GM19463 (cell line): ENCODE measurements around the gene AARS2.
"Not testable (repeated sequence)": the region's sequence is repeated elsewhere in the genome, so short reads cannot be mapped to it uniquely, and the experiment has no call there.

Experiments used
- ATAC-seq: cut with Tn5 transposase; IDR thresholded peaks from one replicate; pipeline ENCODE4 v1.9.1; 2021; ENCODE audit warnings: mild to moderate bottlenecking, moderate library complexity; ENCODE audit not compliant: unreplicated experiment

The AARS2 gene

DNA sequence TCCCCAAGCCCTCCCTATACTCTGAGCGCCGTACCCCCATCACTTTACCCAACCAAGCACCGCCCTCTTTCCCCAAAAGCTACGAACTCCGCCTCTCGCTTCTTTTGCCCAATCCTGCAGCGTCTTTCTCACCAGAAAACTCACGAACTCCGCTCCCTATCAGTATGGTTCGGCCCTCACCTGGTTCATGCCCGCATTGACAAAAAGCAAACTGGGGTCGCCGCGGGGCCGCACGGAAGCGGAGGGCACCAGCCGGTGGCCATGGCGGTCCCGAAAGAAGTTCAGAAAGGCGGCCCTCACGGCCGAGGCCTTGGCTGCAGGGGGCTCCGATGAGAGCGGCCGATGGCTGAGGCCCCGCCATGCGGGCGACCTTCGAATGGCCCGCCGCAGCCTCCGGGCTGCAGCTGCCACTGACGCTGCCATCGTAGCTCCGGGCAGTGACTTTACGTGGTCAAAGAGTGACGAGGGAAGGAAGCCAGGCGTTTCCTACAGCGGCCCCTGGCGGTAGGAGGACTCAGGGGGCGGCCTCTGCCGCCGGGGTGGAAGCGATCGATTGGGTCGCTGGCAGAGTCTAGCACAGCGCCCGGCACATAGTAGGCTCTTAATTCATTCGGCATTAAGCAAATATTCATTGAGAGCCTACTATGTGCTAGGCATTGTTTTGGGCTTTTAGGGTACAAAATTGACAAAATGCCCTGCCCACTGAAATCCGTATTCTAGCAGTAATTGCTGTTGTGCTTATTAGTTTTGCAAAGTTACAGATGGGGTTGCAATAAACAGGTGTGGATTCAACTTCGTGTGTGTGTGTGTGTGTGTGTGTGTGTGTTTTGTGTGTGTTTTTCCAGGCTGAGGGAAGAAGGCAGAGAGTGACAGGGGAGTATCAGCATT lies at the start of gene AARS2:
Gene AARS2, minus strand, starts transcription at position 447 of the 888 bp plus-strand sequence. Its CDS starts 24 bp downstream, at position 423.
- peak; percentile 89 for ATAC-seq

- no peak for ATAC-seq
These were observed 48.8 kb upstream of the AARS2 start for GRCh38 chr6:44361947-44362346.

DNA sequence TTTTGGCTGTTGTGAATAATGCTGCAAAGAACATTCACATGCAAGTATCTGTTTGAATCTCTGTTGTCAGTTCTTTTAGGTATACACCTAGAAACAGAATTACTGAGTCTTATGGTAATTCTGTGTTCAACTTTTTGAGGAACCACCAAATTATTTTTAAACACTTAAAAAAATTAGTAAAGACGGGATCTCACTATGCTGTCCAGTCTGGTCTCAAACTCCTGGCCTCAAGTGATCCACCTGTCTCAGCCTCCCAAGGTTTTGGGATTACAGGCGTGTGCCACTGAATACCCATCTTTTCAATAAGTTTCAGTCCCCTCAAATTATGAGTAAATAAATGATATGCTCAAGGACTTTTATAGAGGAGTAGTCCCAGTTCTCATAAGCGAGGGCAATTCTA lies 46.8 kb upstream of the AARS2 start:
- ATAC-seq: no peak

GRCh38 chr6:44356487-44356886 lies 43.3 kb upstream of the AARS2 start:
- ATAC-seq: no peak

- ATAC-seq: no peak
These were observed 42.5 kb upstream of the AARS2 start for GRCh38 chr6:44355640-44356039.

- no peak for ATAC-seq
These were observed 40.2 kb upstream of the AARS2 start for GRCh38 chr6:44353336-44353735.

GRCh38 chr6:44352259-44352658 lies 39.1 kb upstream of the AARS2 start:
- ATAC-seq: no peak

DNA sequence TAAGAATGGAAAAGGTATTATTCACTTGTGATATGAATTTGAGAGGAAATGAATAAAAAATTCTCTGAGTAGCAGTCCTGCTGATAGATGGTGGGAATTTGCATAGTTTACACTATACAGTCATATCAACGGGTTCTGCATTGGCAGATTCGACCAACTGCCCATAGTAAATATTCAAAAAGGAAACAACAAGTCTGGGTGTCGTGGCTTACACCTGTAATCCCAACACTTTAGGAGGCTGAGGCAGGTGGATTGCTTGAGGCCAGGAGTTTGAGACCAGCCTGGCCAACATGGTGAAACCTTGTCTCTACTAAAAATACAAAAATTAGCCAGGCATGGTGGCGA lies 37.5 kb upstream of the AARS2 start:
- not testable (repeated sequence) for ATAC-seq

- no peak for ATAC-seq
These were observed 36.9 kb upstream of the AARS2 start for GRCh38 chr6:44349904-44350649.

GRCh38 chr6:44346818-44347217 lies 33.7 kb upstream of the AARS2 start:
- not testable (repeated sequence) for ATAC-seq

- no peak for ATAC-seq
These were observed 29.3 kb upstream of the AARS2 start, which contains the start of gene SPATS1 for GRCh38 chr6:44342489-44342888. Gene SPATS1 (plus strand): TSS chr6:44342650. CDS start chr6:44343096, 446 bp downstream.

- ATAC-seq: no peak
These were observed 28.9 kb upstream of the AARS2 start for GRCh38 chr6:44342052-44342451.

- ATAC-seq: no peak
These were observed 28.1 kb upstream of the AARS2 start for GRCh38 chr6:44341095-44341890.

DNA sequence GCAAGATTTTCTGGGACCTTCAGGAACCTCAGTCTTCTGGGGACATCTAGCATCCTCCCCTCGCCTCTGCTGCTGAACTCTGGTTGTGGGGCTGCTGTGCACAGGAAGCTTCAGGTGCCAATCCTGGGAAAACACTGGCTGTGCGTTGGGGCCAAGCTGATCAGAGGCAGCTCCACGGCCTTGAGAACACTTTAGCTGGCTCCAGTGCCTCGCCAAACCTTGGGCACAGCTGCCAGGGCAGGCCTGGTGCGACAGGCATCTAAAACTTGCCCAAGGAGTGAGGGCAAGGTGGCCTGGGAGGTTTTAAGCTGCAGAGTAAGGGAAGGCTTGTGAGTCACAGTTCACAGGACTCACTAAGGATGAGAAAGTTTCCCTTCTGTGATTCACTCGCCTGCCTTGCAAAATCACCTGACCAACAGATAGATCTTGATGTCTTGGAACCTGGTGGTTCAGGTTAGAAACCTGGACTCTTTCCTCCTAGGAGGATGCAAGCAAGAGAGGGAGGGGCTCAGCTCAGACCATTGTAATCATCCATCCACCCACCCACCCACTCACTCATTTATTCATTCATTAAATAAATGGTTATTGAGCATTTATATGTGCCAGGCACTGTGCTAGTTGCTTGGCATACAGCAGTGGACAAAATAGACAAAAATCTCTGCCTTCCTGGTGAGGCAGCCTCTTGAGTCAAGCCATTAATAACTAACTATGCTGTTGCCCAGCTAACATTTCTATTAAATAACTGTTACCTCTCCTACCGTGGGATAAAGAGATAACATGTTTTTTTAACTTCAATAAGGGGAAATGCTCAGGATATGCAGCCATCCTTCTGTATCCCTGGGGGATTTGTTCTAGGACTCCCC lies 26.8 kb upstream of the AARS2 start:
- no peak for ATAC-seq

DNA sequence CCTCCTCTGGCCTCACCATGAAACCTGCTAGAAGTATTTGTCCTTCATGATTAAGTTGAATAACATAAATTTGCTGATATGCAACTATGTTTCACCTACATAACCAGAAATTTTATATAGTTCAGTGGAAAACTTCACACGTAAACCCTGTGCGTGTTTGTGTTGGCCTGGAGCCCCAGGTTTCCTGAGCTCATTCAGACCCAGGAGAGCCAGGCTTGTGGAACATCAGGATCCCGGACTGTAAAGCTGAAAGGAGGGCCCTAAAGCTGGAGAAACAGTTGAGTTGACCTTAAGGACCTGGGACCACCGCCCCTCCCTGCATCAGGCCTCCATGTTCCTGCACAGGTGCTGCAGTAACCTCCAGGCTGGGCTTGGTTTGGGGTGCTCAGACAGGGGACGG lies 26.2 kb upstream of the AARS2 start:
- no peak for ATAC-seq

DNA sequence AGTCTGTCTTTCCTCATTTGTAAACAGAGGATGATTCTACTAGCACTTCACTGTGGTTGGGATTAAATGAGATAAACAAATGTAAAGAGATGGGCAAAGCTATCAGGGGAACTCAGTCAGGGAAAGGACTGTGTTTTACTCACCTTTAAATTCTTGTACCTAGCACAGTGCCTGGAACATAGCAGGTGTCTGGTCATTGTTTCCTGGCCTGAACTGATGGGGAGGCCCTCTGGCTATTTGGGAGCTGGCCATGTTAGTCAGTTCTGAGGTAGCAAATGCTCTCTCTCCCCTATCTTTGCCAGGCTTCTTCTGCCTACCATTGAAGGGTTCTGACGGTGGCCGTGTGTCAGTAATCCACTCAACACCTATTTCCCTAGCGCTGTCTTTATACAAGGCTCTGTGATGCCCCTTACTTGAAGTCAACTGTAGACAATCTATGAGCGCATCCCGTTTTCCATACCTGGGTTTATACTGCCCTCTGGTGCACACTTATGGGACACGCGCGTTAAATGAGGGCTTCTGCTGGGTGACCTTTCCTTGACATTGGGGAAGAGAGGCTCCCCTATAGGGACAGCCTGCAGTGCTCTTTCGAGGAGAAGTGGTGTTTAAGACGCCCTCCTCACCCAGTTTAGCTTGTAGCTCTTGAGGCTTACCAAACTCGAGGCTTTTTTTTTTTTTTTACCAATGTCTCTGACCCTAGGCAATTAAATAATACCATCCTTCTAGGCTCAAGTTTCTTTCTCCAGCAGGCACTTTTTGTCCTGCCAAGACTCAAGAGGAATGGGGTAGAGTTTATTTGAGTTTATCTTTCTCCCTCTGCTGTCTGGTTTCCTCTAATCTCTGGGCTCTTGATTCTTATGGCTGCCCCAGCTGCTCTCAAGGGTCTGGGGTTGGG lies 25.3 kb upstream of the AARS2 start:
- peak; percentile 74 for ATAC-seq

GRCh38 chr6:44335631-44336030 lies 22.5 kb upstream of the AARS2 start:
- ATAC-seq: no peak

- ATAC-seq: no peak
These were observed 20.8 kb upstream of the AARS2 start for GRCh38 chr6:44333942-44334341.

DNA sequence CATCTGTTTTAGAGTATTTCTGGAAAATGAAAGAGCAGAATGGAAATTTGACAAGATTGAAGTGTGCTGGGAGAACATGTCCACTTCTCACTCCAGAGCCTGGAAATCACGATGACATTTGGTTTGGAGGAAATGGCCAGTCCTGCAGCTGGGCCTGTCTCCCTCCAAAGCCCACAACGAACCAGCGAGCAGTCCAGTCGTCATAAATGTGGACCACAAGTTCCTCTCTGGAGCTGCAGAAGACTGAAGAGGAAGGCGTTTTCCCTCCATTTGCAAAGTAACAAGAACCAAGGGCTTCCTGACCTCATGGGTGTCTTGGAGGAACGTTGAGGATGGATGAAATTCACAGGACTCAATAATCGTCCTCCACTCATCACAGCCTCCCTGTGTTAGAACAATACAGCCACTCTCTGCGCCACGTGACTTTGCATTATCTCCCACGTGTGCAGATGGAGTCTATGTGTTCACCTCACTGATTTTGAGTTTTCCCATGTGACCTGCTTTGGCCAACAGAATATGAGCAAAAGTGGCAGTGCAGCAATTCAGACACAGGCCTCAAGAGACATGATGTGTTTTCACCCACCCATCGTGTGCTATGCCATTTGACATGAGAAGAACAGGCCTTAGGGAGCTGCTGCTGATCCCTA lies 20.2 kb upstream of the AARS2 start:
- ATAC-seq: no peak
